Raji (cell line): Measurements from ENCODE around the gene RTN3.

Experiments
- POLR2A ChIP-seq: IDR thresholded peaks from 2 replicates; pipeline ENCODE4 v1.6.1; 2011; ENCODE audit warnings: low read depth, low read length, control low read depth; ENCODE audit not compliant: insufficient read depth

RTN3 gene

DNA sequence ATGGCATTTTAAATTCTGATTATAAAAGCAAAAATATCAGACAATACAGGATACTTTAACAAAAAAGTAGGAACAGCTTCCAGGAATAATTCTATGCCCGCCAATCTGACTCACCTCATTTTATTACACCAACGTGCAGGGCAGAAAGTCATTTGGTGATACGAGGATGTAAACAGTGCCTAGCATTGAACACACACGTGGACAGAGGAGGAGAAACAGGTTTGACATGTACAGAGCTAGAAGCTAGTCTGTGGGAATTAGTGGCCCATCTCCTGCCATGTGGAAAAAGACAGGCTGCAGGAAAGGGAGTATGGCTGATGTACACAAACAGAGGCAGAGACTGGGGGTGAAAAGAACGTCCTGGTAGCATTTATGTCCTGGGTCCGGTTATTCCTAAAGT, 123.0 kb downstream of the RTN3 start:
- no peak for TF ChIP-seq POLR2A

DNA sequence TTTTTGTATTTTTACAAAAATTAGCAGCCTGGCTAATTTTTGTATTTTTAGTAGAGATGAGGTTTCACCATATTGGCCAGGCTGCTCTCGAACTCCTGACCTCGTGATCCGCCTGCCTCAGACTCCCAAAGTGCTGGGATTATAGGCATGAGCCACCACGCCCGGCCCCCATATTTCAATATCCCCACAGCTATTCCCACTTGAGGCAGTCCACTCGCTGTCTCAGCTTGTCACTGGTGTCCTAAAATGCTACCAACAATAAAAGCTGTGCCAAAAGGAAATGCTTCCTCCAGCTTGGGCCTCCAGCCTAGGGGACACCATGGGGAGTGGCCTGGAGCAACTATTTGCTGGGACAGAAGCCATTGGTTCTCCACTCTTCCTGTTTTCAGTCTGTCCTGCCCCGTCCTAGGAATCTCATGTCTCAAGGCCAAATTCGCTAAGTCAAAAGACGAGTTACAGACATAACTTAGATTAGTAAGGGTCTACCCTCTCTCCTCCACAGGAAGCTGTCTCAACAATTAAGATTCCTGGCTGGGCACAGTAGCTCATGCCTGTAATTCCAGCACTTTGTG, 124.6 kb downstream of the RTN3 start:
- TF ChIP-seq POLR2A = no peak
